NCI-H2171 (cell line): ENCODE results near the gene GSK3B.

ENCODE experiments used
- DNase-seq: peaks from one replicate; lab custom pipeline; 2025; lab: John Stamatoyannopoulos, UW

Gene GSK3B

GRCh38 chr3:119779731-119780383 is 314.4 kb downstream of the GSK3B start:
- no peak for DNase-seq

DNA sequence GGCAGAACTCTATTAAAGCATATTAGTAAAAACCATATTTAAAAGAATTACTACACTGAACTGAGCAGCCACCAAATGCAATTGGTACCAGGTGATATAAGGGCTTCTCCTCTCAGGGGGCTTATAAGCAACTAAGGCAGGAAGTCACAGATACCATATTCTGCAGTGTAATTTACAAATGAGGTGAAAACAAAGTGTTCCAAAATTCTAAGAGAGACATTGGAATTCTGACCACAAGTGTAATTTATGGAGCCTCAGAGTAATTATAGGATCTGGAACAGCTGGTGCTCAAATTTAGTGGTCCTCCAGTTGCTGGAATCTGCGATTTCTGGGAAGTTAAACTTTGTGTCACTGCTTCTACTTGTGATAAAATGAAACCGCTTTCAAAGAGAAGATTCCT is 315.4 kb downstream of the GSK3B start:
- no peak for DNase-seq

GRCh38 chr3:119778176-119778575 is 316.1 kb downstream of the GSK3B start:
- DNase-seq = no peak

- no peak for DNase-seq
These were observed 317.9 kb downstream of the GSK3B start for GRCh38 chr3:119776304-119776703.

GRCh38 chr3:119774444-119774843 is 319.8 kb downstream of the GSK3B start:
- DNase-seq = no peak
